B cell (primary cell): ENCODE data around the gene EPB41L4A.
A peak's percentile ranks its signal among the peaks of the same experiment; 100 is the strongest.

Source experiments
- CTCF ChIP-seq: fragments of 200-600 bp; IDR thresholded peaks from one replicate; pipeline ENCODE4 v1.8.0; 2022; ENCODE audit warnings: antibody characterized with exemption, mild to moderate bottlenecking
- EZH2 ChIP-seq: IDR thresholded peaks from 2 replicates; pipeline ENCODE4 v1.6.1; 2012; ENCODE audit warnings: borderline replicate concordance, low read depth, mild to moderate bottlenecking, moderate library complexity, low read length; ENCODE audit not compliant: insufficient read depth, poor library complexity, severe bottlenecking

DNA sequence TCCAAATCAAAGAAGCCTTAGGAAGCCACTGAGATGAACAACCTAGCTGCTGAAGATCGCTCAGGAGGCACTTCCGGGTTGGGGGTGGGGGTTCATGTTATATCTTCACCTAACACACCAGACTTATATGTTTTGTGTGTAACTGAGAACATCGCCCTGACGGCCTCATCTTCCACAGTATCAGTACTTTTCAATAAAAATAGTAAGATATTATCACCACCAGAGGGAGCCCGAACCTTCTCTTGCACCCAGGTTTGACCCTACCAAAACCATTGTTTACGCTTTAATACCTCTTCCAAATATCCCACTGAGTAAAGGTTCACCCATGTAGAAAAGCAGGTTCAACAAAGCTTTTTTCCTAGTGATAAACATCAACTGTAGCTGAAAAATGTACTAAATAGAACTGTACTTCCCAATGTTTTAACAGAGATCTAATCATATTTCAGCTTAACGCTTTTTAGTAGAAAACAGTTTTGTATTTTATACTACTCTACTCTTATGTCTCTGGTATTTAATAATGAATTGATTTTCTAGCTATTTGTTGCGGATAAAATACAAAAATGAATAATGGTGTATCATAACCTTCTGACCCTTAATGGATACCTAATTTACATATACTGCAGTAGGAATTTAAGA lies 244.0 kb downstream of the EPB41L4A start:
- TF ChIP-seq CTCF, result peak; percentile 86
- no peak for TF ChIP-seq EZH2
